GM19025 (cell line): ENCODE results near the gene TTC22.
"Not testable (repeated sequence)": the region's sequence is repeated elsewhere in the genome, so short reads cannot be mapped to it uniquely, and the experiment has no call there.

ENCODE experiments used
- ATAC-seq: cut with Tn5 transposase; IDR thresholded peaks from one replicate; pipeline ENCODE4 v1.9.1; 2021; ENCODE audit warnings: mild to moderate bottlenecking, low read depth, moderate library complexity; ENCODE audit not compliant: unreplicated experiment

Gene TTC22

DNA sequence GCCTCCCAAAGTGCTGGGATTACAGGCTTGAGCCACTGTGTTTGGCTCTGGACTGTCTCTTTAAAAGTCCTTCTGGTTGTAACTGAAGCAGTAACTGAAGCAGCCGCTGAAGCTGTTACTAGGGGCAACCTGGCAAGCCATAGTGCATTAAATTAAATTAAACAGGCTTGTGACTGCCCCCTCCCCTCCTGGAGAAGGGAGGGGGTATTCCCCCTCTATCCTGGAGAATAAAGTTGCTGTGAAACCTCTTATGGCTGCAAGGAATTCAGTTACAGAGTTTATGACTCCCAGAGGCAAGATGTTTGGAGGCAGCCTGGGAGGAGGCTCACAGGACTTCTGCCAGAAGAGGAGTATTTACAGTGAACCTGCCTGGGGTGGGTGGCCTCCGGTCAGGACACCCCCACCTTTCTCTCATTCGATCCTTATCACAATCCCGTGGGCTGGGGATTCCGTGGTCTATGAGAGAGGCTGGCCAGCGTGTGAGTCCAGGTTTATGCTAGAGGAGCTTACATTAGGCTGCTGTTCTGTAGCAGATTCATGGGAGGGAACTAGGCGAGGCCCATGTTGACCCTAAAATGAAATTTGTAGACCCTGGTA is 8.3 kb downstream of the TTC22 start:
- no peak for ATAC-seq

GRCh38 chr1:54791880-54792522 is 9.1 kb downstream of the TTC22 start:
- no peak for ATAC-seq

- no peak for ATAC-seq
These were observed 12.7 kb downstream of the TTC22 start for GRCh38 chr1:54788459-54788858.

GRCh38 chr1:54787604-54788003 is 13.5 kb downstream of the TTC22 start:
- no peak for ATAC-seq

DNA sequence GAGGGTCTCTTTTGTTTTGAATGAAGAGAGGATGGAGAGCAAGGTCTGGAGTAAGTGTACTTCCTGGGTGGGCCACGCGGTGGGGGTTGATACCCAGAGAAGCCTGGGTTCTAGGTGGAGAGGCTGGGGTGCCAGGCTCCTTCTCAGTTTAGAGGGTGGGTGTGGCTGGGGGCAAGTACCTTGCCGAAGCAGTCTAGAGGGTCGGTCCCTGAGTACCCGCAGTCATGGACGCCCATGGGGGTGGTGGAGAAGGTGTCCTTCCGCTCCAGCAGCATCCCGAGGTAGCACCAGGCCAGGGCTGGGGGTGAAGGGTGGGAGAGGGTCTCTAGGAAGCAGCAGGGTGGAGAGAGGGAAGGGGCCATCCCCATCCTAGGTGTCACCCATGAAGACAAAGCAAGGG is 14.3 kb downstream of the TTC22 start:
- ATAC-seq: no peak

DNA sequence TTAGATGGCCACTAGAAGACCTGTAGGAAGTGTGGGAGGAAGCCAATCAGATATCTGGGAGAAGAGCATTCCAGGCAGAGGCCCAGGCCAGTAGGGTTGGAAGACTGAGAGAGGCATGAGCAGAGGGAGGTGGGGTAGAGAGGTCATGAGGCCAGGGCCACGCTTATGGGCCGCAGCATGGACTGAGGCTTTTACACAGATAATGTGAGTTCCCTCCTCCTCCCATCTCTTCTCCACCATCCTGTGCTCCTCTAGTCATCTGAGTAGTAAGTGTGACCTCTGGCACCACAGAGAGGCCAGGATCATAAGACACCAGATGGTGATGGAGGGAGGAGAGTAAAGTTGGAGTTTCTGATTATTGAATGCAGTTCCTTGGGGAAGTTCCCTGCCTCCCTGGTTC is 17.1 kb downstream of the TTC22 start:
- no peak for ATAC-seq

DNA sequence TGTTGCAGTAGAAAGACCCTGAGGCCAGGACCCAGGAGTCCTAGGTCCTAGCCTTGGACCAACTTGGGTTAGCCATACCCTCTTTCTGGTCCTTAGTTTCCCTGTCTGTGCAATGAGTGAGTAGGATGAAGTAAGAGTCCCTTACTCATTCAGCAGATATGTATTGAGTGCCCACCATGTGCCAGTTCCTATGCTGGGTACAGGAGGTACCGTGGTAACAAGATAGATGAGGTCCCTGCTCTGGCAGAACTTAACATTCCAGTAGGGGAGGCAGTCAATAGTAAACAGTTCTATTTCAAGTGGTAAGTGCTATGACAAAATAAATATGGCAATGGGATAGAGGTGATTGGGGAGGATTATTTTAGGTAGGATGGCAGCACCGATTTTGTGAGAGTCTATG is 18.5 kb downstream of the TTC22 start:
- ATAC-seq: no peak

GRCh38 chr1:54782156-54782555 is 19.0 kb downstream of the TTC22 start:
- ATAC-seq: no peak

DNA sequence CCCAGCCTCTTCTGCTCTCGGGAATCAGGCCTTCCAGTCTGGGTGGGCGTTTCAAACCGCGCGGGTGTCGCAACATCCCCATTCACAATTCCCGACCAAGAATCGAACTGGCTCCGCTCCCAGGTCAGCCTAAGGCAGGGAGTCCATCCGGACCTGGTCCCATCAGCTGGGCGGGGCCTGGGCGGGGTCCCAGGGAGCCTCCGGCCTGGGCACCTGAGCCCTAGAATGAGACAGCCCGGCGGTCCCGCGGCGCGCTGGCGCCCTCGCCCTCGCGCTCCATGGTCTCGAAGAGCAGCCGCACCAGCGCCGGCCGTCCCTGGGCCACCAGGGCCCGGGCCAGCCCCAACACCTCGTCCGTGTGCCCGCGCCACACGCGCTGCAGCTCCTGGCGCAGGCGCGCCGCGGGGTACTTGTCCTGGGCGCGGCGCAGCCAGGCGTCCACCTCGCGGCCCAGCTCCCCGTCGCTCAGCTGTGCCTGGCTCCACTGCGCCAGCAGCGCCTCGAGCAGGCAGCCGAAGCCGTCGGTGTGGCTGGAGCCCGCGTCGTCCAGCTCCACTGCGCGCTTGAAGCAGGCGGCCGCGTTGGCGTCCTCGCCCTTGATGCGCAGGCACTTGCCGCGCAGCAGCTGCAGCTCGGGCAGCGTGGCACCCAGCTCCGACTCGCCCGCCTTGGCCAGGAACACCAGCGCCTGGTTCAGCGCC is 19.9 kb downstream of the TTC22 start:
- ATAC-seq: no peak

- ATAC-seq: no peak
These were observed 23.7 kb downstream of the TTC22 start for GRCh38 chr1:54777431-54777830.

DNA sequence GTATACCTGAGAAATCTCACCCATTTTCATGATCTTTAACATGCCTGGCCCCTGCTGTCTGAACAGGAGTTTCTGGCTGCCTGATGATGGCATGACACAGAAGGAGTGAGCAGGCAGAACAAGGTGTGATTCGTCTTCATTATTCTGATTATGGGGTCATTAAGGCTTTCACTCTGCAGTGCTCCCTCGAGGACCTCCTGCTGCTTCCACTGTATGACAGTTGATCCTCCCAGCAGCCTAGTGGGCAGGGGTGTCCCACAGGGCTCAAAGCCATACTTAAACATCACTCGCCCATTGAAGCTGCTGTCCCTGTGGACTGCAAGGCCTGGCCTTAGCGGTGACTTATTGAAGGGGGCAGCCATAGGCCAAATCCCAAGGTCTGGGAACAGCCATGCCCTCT is 24.1 kb downstream of the TTC22 start:
- no peak for ATAC-seq

- not testable (repeated sequence) for ATAC-seq
These were observed 25.0 kb downstream of the TTC22 start for GRCh38 chr1:54775828-54776721.

DNA sequence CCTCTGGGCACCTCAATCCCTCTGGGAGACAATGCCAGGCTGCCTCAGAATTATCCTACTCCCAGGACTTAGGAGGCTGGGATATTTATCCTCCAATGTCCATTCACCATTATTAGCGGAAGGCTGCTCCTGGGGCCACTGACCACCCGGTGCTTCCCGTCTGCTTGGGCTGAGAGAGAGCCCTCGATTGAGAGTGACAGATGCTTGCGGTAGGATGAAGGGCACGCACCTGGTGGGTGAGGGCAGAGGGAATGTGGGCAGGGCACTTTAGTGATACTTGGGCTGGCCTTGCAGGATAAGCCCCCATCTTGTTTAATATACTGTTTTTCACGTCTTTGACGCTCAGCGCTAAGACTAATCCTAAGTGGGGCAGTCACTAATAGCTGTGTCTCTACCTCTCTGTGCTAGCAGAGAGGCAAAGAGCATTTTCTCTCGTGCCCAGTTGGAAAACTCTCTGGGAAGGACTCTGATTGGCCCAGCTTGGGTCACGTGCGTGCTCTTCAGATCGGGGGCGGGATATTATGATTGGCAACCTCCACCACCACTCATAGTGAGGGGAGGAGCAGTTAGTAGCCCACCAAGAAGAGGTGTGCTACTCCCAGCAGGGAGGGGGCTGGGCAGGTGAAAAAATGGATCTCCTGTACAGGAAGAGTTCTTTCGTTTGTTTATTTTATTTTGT is 26.2 kb downstream of the TTC22 start:
- no peak for ATAC-seq

- ATAC-seq: no peak
These were observed 28.2 kb downstream of the TTC22 start for GRCh38 chr1:54772951-54773350.

GRCh38 chr1:54768093-54768492 is 33.0 kb downstream of the TTC22 start:
- ATAC-seq: no peak

- no peak for ATAC-seq
These were observed 33.6 kb downstream of the TTC22 start for GRCh38 chr1:54767526-54767925.

DNA sequence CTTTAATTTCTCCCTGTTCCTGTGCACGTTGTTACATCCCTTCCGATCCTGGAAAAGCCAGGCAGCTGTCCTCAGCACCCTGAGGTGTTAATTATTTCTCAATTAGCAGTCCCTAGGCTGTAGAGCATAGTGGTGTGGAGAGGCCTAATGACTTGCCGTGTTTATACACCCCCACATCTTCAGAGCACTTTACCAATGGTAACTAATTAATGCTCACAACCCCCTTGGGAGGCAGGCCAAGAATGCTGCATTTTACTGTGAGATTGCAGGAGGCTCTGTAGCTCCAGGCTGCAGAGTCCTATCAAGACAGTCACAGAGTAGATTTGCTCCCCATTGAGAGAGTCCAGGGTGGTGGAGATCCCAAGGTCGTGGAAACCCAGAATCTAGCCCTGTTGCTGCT is 34.4 kb downstream of the TTC22 start:
- ATAC-seq: no peak

GRCh38 chr1:54764922-54765561 is 36.1 kb downstream of the TTC22 start:
- peak; percentile 4 for ATAC-seq

DNA sequence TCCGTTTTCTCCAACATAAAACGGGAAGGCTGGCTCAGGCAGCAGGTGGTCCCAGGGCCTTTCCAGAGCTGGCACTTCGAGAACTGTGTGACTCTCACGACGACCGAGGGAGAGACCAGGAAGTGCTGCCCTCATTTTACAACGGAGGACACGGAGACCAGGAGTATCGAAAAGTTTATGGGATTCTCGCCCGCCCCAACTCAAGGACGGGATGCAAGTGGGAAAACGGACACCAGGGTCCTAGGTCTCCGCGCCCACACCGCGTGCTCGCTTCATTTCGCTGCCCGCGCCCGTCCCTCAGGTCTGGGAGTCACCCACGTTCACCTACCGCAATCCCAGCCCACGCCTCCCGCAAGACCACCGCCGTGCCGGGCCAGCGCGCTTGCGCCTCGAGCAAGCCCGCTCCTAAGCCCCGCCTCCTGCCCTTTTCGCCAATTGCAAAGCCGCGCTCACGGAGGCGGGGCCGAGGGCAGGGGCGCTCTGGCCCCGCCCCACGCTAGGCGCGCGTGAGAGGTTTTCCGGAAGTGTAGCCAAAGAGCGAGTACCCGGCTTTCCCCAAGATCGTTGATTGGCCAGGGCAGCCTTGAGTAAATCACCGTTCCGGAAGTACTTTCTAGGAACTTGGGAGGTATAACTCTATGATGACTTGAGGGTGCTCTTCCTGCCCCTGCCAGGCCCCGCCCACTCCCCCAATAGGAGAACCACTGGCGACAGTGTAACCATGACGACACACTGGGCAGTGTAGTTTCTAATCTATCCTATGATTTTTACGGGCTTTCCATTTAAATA is 36.8 kb downstream of the TTC22 start, which contains the start of gene PARS2:
TSS of gene PARS2 (minus strand) at position 391 of the 789 bp plus-strand sequence. CDS start 5,362 bp downstream, outside the sequence.
- ATAC-seq: peak; percentile 91
